Kidney (tissue), 14 donors: ENCODE data around the gene ARVCF. TPM values are rescaled to one million over a fixed set of nuclear protein-coding genes. Genes with fewer than 3 reads are reported as not detected.

Experiments used
- DNase-seq, 5 donors: peaks; one replicate each; pipeline ENCODE4 v3.0.0-alpha.2; 2013 to 2020
- FAIRE-seq: peaks from 2 replicates; lab custom pipeline; 2012; peaks lifted over from hg19 to GRCh38; lab: Jason Lieb, UNC
- H3K27ac ChIP-seq, 2 donors: one replicate each; pipeline ENCODE4 v1.7.0; 2013; ENCODE audit warnings: low read depth in 2 of 2, low read length in 2 of 2, inconsistent platforms in 1 of 2
- H3K27me3 ChIP-seq: one replicate; pipeline ENCODE4 v1.7.1; 2013; ENCODE audit warnings: low read length, inconsistent platforms; ENCODE audit not compliant: control insufficient read depth, insufficient read depth
- H3K36me3 ChIP-seq, 3 donors: one replicate each; pipeline versions ENCODE4 v1.7.0 to v1.7.1; 2013; ENCODE audit warnings: low read length in 3 of 3, control low read depth in 1 of 3, inconsistent platforms in 1 of 3; ENCODE audit not compliant: insufficient read depth in 3 of 3, control insufficient read depth in 2 of 3
- H3K4me1 ChIP-seq, 3 donors: one replicate each; pipeline versions ENCODE4 v1.7.0 to v1.7.1; 2013; ENCODE audit warnings: low read length in 3 of 3, inconsistent platforms in 1 of 3, low read depth in 1 of 3; ENCODE audit not compliant: control insufficient read depth in 2 of 3, insufficient read depth in 2 of 3
- H3K4me3 ChIP-seq, 3 donors: one replicate each; pipeline versions ENCODE4 v1.7.0 to v1.8.1; 2013; ENCODE audit warnings: low read length in 3 of 3, control low read depth in 1 of 3, inconsistent platforms in 1 of 3
- H3K9ac ChIP-seq, 3 donors: one replicate each; pipeline versions ENCODE4 v1.7.0 to v1.7.1; 2013; ENCODE audit warnings: low read length in 3 of 3, control low read depth in 1 of 3, inconsistent platforms in 1 of 3
- H3K9me3 ChIP-seq, 3 donors: one replicate each; pipeline versions ENCODE4 v1.7.0 to v1.7.1; 2013; ENCODE audit warnings: low read length in 3 of 3, control low read depth in 1 of 3, inconsistent platforms in 1 of 3; ENCODE audit not compliant: control insufficient read depth in 2 of 3, insufficient read depth in 1 of 3
- intact Hi-C: fragments of 100-400 bp; cut with DNase I; formaldehyde crosslinking; loops from one replicate; pipeline ENCODE4 v1.11.1; 2022
- polyA plus RNA-seq: library from polyadenylated mRNA; stranded (reverse); fragments of 350-450 nt; fragmentation: Illumina TruSeq; extraction: RNeasy Lipid Tissue Mini Kit (QIAGEN cat#74804); gene quantifications from one replicate; pipeline ENCODE4 v1.2.3, GENCODE V29; 2014; ENCODE audit warnings: low read depth, low replicate concordance; ENCODE audit not compliant: insufficient read depth
- total RNA-seq: library from RNA; stranded (reverse); fragmentation: NEBNext Ultra II Directional; extraction: Animal tissue kit (Norgen Biotek cat#: 25700); gene quantifications from one replicate; pipeline ENCODE4 v1.2.1, GENCODE V29; 2021
- TF ChIP-seq, protein P1 (sequence below): IDR thresholded peaks from 3 replicates; pipeline ENCODE4 v1.5.1; 2012; ENCODE audit warnings: mild to moderate bottlenecking, moderate library complexity, borderline replicate concordance; ENCODE audit not compliant: insufficient read depth; ENCODE audit errors: extremely low read depth
- donor health status: control.
- donor health status: control.
- donor health status: control.
- donor health status: control.
- donor health status: control.
- donor health status: DM: yes; HTN: yes; CAD: no.
- donor health status: Normal renal cell carcinoma (clear cell type).

Gene ARVCF
- total and polyA plus RNA-seq, 2 donors from 2014 or later, result 16.0 to 21.9 TPM

DNA sequence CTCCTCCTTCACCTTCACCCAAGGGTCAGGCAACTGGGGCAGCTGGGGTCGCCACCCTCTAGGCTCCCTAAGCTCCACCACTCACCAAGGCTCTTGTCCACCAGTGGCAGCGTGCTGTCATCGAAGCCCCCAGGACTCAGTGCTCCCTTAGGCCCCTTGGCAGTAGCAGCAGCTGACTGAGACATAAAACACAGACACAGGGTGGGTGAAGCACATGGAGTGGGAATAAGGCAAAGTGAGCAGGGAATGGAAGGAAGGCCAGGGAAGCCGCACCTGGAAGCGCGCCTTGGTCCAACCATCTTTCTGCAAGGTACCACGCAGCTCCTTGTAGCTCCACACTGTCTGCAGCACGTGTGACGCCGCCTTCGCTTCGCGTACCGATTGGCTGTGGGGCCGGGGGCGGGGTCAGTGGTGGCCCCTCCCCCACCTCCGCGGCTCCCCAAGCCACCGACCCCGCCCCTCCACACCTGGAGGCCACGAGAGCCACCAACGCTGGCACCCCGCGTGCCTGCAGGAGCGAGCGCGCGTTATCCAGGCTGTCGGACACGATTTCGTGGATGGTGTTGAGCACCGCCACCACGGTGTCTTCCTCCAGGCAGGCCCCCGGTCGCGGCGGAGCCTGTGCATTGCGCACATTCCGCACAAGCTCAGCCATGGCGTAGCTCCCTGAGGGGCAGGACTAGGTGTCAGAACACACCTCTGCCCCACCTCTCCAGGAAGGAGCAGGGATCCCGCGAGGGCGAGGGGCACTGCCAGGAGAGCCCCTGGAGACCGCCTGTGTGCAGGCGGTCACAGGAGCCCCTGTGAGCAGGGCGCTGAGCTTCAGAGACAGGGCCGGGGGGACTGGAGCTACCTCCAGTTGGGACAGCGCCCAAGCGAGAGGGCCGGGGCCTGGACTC is 43.7 kb downstream of the ARVCF start:
- Histone ChIP-seq H3K9me3 (no peaks in the 10 kb centered on the region), H3K4me1 (peaks cover 0 to 18% (median 0%) of the 10 kb centered on the region in 3 donors), H3K36me3 (peaks cover 0 to 11% (median 2%) of the 10 kb centered on the region in 3 donors), H3K4me3 (no peak overlapping the region), H3K27ac (no peak overlapping the region), H3K9ac (no peak overlapping the region), H3K27me3 (no peaks in the 10 kb centered on the region)
- TF ChIP-seq, protein P1, sequence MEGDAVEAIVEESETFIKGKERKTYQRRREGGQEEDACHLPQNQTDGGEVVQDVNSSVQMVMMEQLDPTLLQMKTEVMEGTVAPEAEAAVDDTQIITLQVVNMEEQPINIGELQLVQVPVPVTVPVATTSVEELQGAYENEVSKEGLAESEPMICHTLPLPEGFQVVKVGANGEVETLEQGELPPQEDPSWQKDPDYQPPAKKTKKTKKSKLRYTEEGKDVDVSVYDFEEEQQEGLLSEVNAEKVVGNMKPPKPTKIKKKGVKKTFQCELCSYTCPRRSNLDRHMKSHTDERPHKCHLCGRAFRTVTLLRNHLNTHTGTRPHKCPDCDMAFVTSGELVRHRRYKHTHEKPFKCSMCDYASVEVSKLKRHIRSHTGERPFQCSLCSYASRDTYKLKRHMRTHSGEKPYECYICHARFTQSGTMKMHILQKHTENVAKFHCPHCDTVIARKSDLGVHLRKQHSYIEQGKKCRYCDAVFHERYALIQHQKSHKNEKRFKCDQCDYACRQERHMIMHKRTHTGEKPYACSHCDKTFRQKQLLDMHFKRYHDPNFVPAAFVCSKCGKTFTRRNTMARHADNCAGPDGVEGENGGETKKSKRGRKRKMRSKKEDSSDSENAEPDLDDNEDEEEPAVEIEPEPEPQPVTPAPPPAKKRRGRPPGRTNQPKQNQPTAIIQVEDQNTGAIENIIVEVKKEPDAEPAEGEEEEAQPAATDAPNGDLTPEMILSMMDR, result no peak
- DNase-seq (no peak), FAIRE-seq (no peak)
- intact Hi-C loops, result no loop called here

DNA sequence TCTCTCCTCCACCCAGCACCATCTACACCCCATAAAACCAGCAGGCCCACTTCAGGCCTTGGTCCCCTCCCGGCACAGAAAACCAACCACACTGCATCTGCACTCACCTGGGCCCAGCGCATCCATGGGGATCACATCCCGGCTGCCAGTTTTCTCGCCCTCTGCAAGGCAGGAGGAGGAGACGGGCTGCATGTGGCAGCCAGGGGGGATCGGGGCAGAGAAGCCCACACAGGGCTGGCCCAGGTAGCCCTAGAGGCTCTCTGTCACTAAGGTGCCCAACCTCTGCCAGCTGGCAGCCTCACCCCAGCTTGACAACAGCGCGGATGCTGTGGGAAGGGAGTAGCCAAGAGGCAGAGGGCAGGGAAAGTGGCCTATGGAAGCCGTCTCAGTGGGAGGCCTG is 44.4 kb downstream of the ARVCF start:
- intact Hi-C loops, result no loop called here
- H3K4me1 ChIP-seq, result peaks cover 0 to 18% (median 0%) of the 10 kb centered on the region in 3 donors
- TF ChIP-seq, protein P1, result no peak
- peak overlapping the region in 1 of 2 donors; percentile 88 for H3K27ac ChIP-seq
- no peaks in the 10 kb centered on the region for H3K27me3 ChIP-seq
- peaks cover 0 to 11% (median 2%) of the 10 kb centered on the region in 3 donors for H3K36me3 ChIP-seq
- no peak overlapping the region for H3K9ac ChIP-seq
- FAIRE-seq (no peak), DNase-seq (no peak)
- no peaks in the 10 kb centered on the region for H3K9me3 ChIP-seq
- H3K4me3 ChIP-seq, result no peak overlapping the region

DNA sequence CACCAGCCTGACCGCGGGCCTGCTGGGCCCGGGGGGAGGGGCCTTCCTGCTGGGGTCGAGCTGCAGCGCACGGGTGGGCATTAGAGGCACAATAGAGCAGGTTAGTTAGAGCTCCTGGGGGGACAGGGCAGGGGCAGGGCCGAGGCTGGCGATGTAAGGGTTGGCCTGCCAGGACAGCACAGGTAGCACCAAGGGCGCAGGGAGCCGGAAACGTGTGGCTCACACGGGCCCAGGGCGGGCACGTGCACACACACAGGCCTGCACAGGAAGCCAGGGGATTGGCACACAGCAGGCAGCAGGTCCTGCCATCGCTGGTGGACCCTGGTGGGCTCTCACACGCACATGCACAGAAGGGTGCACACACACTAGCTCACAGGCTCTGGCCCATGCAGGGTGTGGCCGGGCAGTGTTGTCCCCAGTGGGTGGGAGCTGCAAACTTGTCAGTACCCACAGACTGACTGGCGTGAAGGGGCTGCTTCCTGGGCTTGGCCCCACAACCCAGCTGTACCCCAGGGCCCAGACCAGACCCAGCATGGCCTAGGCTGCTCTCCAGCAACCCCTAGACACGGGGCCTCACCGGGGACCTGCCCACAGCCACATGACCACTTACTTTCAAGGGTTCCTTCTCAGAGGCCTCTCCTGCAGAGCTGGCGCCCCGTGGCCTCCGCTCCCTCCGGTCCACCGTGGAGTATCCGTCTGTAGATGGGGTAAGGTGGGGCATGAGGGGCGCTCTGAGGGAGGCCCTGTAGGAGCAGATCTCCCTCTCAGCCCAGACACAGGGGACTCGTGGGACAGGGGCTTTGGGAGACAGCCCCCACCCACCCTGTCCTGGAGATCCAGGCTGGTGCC is 45.1 kb downstream of the ARVCF start:
- no peak overlapping the region for H3K4me3 ChIP-seq
- TF ChIP-seq, protein P1, result no peak
- H3K27ac ChIP-seq, result peak overlapping the region; percentile 71 to 88
- H3K9me3 ChIP-seq, result no peaks in the 10 kb centered on the region
- no peaks in the 10 kb centered on the region for H3K27me3 ChIP-seq
- H3K36me3 ChIP-seq, result peaks cover 0 to 11% (median 2%) of the 10 kb centered on the region in 3 donors
- H3K4me1 ChIP-seq, result peaks cover 0 to 18% (median 0%) of the 10 kb centered on the region in 3 donors
- no peak for FAIRE-seq
- H3K9ac ChIP-seq, result no peak overlapping the region
- intact Hi-C loops, result no loop called here
- DNase-seq, result no peak
